Fibroblast of the aortic adventitia (primary cell): ENCODE results near the gene MICAL3. TPM values are rescaled to one million over a fixed set of nuclear protein-coding genes. Genes with fewer than 3 reads are reported as not detected.

Experiments
- DNase-seq: peaks from one replicate; pipeline ENCODE4 v3.0.0-alpha.2; 2010; ENCODE audit warnings: low read depth
- H3K4me3 ChIP-seq: 2 replicates; pipeline ENCODE4 v1.5.1; 2011; ENCODE audit warnings: low read depth, mild to moderate bottlenecking, control low read depth, low read length, moderate library complexity
- total RNA-seq: library from RNA; depleted of rRNA; stranded (reverse); fragments of >200 nt; gene quantifications from 2 replicates; pipeline ENCODE4 v1.2.3, GENCODE V29; 2012; ENCODE audit warnings: low replicate concordance
- TF ChIP-seq, protein P1 (sequence below): IDR thresholded peaks from 2 replicates; pipeline ENCODE4 v1.5.1; 2011; ENCODE audit warnings: mild to moderate bottlenecking, low read length, control low read depth, inconsistent platforms; ENCODE audit not compliant: insufficient read depth

Gene MICAL3
- total RNA-seq, 1 donor = 18.8 TPM

DNA sequence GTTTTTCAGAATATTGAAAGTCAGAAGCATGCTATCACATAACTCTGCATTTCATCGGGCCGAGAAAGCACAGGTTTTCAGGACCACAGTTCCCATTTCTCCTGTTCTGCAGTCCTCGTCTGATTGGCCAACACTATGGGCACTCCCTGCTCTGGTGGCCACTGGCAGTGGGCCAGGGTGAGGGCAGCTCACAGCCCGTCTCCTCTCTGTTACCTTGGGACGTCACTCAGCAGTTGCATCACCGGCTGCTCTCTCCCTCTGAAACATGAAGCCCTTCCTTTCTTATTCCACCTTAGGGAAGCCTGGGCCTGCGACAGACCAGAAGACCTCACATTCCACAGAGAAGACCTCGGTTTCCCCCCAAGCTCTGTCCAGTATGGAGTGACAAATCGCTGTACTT is 11.4 kb upstream of the MICAL3 start:
- TF ChIP-seq, protein P1, sequence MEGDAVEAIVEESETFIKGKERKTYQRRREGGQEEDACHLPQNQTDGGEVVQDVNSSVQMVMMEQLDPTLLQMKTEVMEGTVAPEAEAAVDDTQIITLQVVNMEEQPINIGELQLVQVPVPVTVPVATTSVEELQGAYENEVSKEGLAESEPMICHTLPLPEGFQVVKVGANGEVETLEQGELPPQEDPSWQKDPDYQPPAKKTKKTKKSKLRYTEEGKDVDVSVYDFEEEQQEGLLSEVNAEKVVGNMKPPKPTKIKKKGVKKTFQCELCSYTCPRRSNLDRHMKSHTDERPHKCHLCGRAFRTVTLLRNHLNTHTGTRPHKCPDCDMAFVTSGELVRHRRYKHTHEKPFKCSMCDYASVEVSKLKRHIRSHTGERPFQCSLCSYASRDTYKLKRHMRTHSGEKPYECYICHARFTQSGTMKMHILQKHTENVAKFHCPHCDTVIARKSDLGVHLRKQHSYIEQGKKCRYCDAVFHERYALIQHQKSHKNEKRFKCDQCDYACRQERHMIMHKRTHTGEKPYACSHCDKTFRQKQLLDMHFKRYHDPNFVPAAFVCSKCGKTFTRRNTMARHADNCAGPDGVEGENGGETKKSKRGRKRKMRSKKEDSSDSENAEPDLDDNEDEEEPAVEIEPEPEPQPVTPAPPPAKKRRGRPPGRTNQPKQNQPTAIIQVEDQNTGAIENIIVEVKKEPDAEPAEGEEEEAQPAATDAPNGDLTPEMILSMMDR = no peak
- no peak overlapping the region for H3K4me3 ChIP-seq
- no peak for DNase-seq

DNA sequence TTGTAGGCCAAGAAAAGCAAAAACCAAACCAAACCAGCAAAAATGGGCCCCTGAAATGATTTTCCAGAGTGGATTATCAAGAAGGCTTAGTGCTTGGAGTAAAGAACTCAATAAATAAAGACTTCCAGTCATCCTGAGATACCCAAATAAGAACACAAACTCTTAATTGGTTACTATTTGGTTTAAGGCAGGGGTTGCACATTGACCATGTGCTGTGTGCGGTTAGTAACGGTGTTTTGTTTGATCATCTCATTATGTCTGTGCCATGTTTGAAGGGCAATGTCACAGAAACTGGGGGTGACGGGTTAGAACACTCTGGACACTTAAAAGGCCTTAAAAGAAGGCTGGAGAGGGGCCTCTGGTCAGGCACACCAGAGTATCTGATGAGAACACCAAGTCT is 9.7 kb upstream of the MICAL3 start:
- no peak for DNase-seq
- no peak overlapping the region for H3K4me3 ChIP-seq
- TF ChIP-seq, protein P1 = no peak

DNA sequence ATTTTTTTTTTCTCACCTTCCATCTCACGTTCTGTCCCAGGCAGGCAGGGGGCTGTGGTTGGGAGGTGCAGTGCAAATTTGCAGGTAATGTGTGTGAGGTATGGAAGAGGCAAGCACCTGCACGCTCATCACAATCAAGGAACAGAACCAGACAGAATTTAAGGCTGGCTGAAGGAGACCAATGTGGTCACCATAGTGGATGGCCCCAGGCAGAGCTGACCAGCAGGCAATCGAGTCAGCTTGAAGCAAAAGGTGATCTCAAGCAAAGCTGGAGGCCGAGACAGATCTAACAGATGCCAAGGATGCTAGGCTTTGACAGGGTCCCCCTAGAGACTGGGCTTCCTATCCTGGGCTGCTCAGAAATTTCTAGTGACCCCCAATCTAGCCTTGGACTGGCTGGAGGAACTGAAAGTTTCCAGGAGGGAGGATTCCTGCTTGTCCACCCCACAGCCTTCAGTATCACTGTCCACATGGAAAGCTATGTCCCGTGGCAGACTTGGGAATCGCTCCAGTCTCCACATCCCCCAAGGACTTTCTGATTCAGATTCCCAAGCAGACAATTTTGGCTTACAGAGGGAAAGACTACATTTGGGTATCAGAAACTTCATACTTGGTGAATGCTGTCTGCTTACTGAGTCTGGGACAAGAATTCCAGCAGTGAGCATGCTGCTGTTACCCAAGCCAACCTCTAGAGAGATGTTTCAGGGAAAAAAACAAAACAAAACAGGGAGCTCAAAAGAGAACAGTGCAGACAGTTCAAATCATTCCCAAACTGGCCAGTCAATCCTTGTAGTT is 9.0 kb upstream of the MICAL3 start:
- no peak overlapping the region for H3K4me3 ChIP-seq
- peak; percentile 80 for DNase-seq
- TF ChIP-seq, protein P1 = peak; percentile 57

DNA sequence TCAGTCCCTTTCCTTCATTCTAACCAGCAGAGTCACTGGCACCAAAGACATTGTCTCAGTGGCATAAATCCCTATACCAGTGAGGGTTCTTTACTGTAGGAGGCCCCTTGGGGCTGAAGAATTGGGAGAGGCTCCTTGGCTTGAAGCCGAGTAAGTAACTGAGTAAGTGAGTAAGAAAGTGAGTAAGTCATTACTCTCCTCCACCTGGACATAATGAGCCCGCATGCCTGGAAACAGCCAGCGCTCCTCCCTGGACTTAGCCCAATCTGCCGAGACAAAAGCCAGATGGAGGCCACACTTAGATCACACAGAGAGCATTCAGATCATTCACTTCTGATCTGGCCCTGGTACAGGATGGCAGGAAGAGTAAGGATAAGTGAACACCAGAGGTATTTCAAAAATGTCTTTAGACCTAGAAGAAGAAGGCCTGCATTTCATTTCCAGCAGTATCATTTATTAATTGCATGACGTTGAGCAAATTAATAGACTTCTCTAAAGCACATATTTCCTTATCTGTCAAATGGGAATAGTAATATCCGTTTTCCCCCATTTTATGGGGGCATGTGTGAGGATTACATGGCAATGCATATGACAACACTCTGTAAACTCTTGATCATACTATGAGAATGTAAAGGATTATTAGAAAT is 8.2 kb upstream of the MICAL3 start:
- TF ChIP-seq, protein P1 = no peak
- no peak overlapping the region for H3K4me3 ChIP-seq
- DNase-seq = peak; percentile 79

DNA sequence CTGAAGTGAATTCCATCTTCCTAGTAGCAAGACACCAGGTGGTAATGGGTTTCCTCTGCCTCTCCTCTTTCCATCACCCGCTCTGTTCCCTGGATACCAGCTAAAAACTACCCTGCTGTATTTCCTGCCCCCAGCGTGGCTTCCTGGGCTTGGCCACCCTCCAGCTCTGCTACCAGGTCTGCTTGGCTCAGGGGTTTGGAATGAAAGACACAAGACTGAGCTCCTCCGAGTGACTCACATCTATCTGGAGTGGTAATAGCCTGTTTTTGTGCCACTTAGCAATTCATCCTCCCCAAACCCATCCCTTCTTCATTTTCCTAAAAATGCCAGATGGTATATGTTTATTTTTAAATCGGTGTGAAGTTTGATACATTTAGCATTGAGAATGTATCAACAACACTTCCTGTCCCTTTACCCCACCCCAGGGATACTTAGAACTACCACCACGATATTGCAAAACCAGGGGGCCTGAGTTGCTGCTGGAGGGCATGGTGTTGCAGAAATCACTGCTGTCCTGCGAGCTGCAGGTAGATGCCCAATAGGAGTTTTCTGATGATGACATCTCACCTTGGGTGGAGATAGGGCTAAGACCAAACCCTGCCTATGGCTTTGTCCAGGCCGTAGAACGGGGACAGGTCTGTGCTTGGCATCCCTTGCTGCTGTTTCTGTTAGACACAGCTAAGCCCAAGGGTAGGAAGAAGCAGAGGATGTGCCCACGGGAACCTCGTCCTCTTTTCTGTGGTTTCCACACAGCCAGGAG is 7.5 kb upstream of the MICAL3 start:
- H3K4me3 ChIP-seq = no peak overlapping the region
- DNase-seq = peak; percentile 83
- TF ChIP-seq, protein P1 = no peak

DNA sequence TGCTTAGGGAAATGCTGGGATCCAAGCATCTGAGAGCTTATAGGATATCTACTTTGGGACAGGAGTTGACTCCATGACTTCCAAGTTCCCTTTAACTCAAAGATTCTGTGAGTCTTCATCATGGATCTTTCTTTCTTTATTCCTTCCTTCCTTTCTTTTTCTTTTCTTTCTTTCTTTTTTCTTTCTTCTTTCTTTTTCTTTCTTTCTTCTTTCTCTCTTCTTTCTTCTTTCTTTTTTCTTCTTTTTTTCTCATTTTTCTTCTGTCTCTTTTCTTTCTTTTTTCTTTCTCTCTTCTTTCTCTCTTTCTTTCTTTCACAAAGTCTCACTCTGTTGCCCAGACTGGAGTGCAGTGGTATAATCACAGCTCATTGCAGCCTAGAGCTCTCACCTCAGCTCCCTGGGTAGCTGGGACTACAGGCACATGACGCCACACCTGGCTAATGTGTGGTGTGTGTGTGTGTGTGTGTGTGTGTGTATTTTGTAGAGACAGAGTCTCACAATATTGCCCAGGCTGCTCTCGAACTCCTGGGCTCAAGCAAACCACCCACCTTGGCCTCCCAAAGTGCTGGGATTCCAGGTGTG is 5.4 kb upstream of the MICAL3 start:
- DNase-seq = no peak
- TF ChIP-seq, protein P1 = no peak
- H3K4me3 ChIP-seq = no peak overlapping the region
